Effector memory CD8-positive, alpha-beta T cell (primary cell): ENCODE data around the gene TBL1Y.
"Not testable (repeated sequence)": the region's sequence is repeated elsewhere in the genome, so short reads cannot be mapped to it uniquely, and the experiment has no call there.

Source experiments
- ATAC-seq: fragments of 150-1000 bp; cut with Tn5 transposase; replicated peaks from 2 replicates; pipeline ENCODE4 v1.10.0; 2021; ENCODE audit warnings: mild to moderate bottlenecking, moderate library complexity
- DNase-seq, 3 experiments: peaks; one replicate each; pipeline ENCODE4 v3.0.0; 2021
- H3K27ac Mint-ChIP-seq, 2 donors: one replicate each; pipeline ENCODE4 v1.8.0; 2022; ENCODE audit warnings: mild to moderate bottlenecking in 2 of 2, mixed read lengths in 2 of 2, moderate library complexity in 2 of 2
- H3K27me3 Mint-ChIP-seq, 2 donors: one replicate each; pipeline ENCODE4 v1.8.0; 2022; ENCODE audit warnings: mixed read lengths in 2 of 2
- H3K36me3 Mint-ChIP-seq: one replicate; pipeline ENCODE4 v1.8.0; 2022; ENCODE audit warnings: mild to moderate bottlenecking, moderate library complexity, mixed read lengths; ENCODE audit not compliant: insufficient read depth
- H3K4me1 Mint-ChIP-seq, 2 donors: one replicate each; pipeline ENCODE4 v1.8.0; 2022; ENCODE audit warnings: low read depth in 2 of 2, mixed read lengths in 2 of 2
- H3K4me3 Mint-ChIP-seq, 2 donors: one replicate each; pipeline ENCODE4 v1.8.0; 2022; ENCODE audit warnings: mild to moderate bottlenecking in 2 of 2, mixed read lengths in 2 of 2, moderate library complexity in 2 of 2
- H3K9me3 Mint-ChIP-seq, 2 donors: one replicate each; pipeline ENCODE4 v1.8.0; 2022; ENCODE audit warnings: mixed read lengths in 2 of 2

The TBL1Y gene

DNA sequence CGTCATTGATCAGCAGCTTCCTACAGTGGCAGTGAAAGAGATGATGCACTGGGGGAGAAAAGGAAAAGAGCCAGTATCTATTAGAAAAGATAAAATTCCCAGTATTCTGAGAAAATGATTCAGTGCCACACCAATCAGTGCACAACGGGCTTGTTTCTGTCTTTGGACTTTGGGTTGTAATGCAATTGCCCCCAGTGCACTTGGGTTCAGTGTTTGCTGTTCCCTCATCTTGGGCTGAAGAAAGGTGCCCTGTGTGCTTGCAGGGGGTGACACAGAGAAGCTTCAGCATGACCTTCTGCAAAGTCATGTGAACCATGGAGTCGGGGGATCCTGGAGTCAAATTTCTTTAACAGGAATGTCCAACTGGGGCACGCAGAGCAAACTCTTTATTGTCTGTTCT is 131.5 kb downstream of the TBL1Y start:
- Mint-ChIP-seq H3K36me3 (no peaks in the 10 kb centered on the region), H3K4me1 (peaks cover 29 to 53% of the 10 kb centered on the region in 2 donors), H3K4me3 (peak overlapping the region in 1 of 2 donors; percentile 21), H3K27ac (peak overlapping the region in 1 of 2 donors; percentile 93), H3K27me3 (no peaks in the 10 kb centered on the region), H3K9me3 (no peaks in the 10 kb centered on the region)
- ATAC-seq, result no peak
- DNase-seq, result no peak

DNA sequence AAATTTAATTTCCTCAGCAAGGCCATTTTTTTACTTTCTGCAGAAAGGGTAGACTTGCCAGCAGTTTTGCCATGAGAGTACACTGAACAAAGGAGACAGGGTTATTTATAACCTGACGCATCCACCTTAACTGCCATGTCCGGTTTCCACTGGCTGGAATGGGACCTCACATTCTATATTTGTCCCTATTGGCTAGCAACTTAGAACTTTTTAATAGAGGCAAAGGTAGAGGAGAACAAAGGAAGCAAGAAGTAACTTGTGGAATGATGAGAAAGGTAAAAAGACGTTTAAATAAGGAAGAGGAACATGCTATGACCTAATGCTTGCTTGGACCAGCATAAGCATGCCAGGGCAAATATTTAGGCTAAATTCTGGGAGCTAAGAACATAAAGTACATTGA is 142.0 kb downstream of the TBL1Y start:
- not testable (repeated sequence) for H3K9me3 Mint-ChIP-seq, H3K36me3 Mint-ChIP-seq, H3K27me3 Mint-ChIP-seq, DNase-seq, ATAC-seq, H3K4me3 Mint-ChIP-seq
- Mint-ChIP-seq H3K4me1 (peaks cover 0 to 13% of the 10 kb centered on the region in 2 donors), H3K27ac (peak overlapping the region in 1 of 2 donors; percentile 62)

DNA sequence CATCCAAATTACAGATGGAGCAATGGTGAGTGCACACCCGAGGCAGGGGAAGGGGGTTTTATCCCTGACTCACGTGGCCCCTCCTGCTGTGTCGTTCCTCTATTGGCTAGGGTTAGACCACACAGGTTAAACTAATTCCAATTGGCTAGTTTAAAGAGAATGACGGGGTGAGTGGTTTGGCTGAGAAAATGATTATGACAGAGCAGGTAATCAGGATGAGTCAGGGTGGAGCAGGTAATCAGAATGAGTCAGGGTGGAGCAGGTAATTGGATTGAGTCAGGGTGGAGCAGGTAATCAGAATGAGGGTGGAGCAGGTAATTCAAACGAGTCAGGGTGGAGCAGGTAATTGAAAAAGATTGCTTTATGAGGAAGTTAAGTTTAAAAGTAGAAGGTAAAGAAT is 146.4 kb downstream of the TBL1Y start:
- H3K27ac Mint-ChIP-seq, result no peak overlapping the region
- no peak for ATAC-seq

DNA sequence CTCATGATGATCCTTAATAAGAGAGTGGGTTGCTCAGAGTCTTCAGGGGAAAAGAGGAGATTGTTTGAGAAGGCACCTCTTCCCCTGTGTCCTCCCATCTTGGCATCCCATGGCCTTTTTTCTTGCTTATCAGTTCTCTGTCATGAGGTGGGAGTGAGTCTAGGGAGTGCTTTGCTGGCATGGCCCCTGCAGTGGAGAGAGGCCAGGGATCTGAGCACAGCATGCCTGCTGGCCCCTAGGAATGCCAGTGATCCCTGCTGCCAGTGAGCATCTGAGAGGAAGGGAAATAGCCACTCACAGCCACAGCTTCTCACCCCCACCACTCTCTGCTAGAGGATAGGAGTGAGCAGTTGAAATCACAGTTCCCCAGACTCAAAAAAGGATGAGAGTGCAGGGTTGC is 168.2 kb downstream of the TBL1Y start:
- no peak overlapping the region for H3K27ac Mint-ChIP-seq
- no peak overlapping the region for H3K4me3 Mint-ChIP-seq
- no peaks in the 10 kb centered on the region for H3K27me3 Mint-ChIP-seq
- peaks cover 0 to 3% of the 10 kb centered on the region in 2 donors for H3K4me1 Mint-ChIP-seq
- H3K36me3 Mint-ChIP-seq, result no peaks in the 10 kb centered on the region
- no peak for DNase-seq
- no peaks in the 10 kb centered on the region for H3K9me3 Mint-ChIP-seq
- ATAC-seq, result no peak

More for the DNA sequence above, 146.4 kb downstream of the TBL1Y start:
- H3K36me3 Mint-ChIP-seq, result no peaks in the 10 kb centered on the region
- H3K4me3 Mint-ChIP-seq, result no peak overlapping the region
- no peaks in the 10 kb centered on the region for H3K9me3 Mint-ChIP-seq
- DNase-seq, result no peak
- no peaks in the 10 kb centered on the region for H3K27me3 Mint-ChIP-seq
- H3K4me1 Mint-ChIP-seq, result peaks cover 0 to 18% of the 10 kb centered on the region in 2 donors

DNA sequence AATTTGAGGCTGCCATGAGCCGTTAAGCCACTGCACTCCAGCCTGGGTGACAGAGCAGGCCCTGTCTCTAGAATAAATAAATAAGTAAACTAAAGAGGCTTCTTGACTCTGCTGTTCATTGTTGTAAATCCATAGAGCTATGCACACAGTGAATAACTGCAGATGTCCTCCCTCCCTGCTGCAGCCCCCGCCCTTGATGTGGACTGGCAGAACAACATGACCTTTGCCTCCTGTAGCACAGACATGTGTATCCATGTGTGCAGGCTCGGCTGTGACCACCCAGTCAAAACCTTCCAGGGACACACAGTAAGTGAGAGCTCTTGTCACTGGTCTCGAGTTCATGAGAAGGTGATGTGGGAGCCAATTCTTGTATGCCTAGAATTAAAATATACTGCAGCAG is 170.1 kb downstream of the TBL1Y start:
- not testable (repeated sequence) for ATAC-seq, H3K9me3 Mint-ChIP-seq, H3K27me3 Mint-ChIP-seq, H3K27ac Mint-ChIP-seq, DNase-seq, H3K36me3 Mint-ChIP-seq, H3K4me3 Mint-ChIP-seq, H3K4me1 Mint-ChIP-seq

DNA sequence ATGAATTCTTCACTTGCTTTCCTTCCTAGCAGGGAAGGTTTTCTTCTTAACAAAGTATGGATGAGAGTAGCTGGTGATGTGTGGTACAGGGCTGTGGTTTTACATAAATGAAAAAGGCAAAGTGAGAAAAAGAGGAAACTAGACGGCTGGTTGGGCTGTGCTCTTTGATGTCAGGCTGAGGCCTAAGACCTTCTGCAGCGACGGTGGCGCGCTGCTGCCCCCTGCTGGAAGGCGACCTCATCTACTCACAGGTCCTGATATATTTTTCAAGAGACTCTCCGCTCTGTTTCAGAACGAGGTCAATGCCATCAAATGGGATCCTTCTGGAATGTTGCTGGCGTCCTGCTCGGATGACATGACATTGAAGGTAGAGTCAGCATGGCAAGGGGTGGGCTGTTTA is 175.1 kb downstream of the TBL1Y start:
- Mint-ChIP-seq H3K27ac (peak overlapping the region; percentile 89 to 90), H3K27me3 (no peaks in the 10 kb centered on the region), H3K36me3 (no peaks in the 10 kb centered on the region), H3K9me3 (no peaks in the 10 kb centered on the region), H3K4me1 (peaks cover 4 to 16% of the 10 kb centered on the region in 2 donors), H3K4me3 (peak overlapping the region; percentile 19 to 41)
- peak; percentile 95 for ATAC-seq
- DNase-seq, result peak; percentile 71 to 89 (median 73)

DNA sequence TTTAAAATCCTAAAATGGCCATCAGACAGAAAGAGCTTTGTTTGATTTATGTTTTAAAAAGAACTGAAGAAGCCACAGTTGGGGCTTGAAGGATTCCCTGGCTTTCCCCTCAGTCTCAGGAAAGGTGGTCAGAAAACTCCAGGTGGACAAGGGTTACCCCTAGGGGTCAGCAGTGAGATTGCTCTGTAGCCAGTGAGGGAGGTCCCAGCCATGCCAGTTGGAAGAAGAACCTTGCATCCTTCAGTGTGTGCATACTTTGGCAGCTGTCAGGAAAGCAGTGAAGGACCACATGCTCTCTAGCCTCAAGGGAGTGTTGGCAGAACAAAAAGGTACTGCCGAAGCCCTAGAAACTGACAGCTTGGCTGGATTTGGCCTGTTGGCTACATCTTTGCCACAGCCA is 182.3 kb downstream of the TBL1Y start:
- ATAC-seq (no peak), DNase-seq (no peak)
- Mint-ChIP-seq H3K4me1 (peaks cover 0 to 6% of the 10 kb centered on the region in 2 donors), H3K27me3 (no peaks in the 10 kb centered on the region), H3K4me3 (no peak overlapping the region), H3K27ac (no peak overlapping the region), H3K36me3 (no peaks in the 10 kb centered on the region), H3K9me3 (no peaks in the 10 kb centered on the region)

DNA sequence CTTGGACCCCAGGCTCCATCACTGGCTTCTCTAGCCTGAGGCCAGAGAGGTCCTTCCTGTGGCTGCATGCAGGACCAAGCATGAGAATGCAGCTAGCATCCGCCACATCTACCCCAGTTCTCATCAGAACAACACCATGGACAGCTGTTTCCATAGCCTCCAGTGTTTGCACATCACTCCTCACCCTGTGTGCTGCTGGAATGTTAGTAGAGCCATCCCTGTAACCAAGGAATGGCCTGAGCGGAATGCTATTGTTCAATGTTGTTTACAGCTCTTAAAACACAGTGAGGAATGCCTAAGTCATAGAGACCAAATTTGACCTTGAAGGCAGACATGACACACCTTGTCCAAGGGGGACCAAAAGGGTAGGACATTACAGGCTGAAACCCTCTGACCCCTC is 183.9 kb downstream of the TBL1Y start:
- Mint-ChIP-seq H3K9me3 (no peaks in the 10 kb centered on the region), H3K4me3 (no peak overlapping the region), H3K36me3 (no peaks in the 10 kb centered on the region), H3K27me3 (no peaks in the 10 kb centered on the region), H3K4me1 (peaks cover 0 to 6% of the 10 kb centered on the region in 2 donors), H3K27ac (no peak overlapping the region)
- DNase-seq (no peak), ATAC-seq (no peak)

DNA sequence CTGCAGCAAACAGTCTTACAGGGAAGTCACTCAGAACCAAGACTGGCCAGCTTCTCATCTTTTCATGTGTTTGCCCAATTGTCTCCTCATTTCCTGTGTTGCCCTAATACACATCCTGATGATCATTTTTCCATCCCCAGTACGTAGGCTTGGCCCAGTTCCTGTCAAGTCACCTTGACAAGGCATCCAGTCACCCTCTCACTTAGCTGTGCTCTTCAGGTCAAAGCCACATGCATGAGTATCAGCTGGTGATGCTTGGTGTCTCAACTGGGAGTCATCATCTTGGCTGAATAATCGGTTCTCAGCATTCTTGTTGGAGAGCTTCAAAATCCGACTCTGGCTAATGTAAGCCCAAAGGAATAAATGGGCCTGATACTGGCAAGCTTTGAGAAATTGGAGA is 186.5 kb downstream of the TBL1Y start:
- no peak overlapping the region for H3K4me3 Mint-ChIP-seq
- H3K36me3 Mint-ChIP-seq, result no peaks in the 10 kb centered on the region
- H3K27me3 Mint-ChIP-seq, result no peaks in the 10 kb centered on the region
- no peak overlapping the region for H3K27ac Mint-ChIP-seq
- DNase-seq (no peak), ATAC-seq (no peak)
- H3K9me3 Mint-ChIP-seq, result no peaks in the 10 kb centered on the region
- peaks cover 9 to 28% of the 10 kb centered on the region in 2 donors for H3K4me1 Mint-ChIP-seq

DNA sequence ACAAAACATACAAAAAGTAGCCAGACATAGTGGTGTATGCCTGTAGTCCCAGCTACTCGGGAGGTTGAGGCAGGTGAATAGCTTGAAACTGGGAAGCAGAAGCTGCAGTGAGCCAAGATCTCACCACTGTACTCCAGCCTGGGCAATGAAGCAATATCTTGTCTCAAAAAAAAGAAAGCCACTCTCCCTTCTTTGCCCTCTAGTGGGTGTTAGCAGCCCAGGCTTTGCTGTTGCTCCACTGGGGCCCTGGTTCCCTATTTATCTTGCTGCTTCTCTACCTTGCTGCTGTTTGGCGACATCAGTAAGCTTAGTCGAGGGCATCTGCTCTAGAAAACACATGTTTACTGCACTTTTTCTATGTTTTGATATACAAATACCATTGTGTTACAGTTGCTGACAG is 189.2 kb downstream of the TBL1Y start:
- no peak overlapping the region for H3K27ac Mint-ChIP-seq
- H3K4me1 Mint-ChIP-seq, result peaks cover 21 to 41% of the 10 kb centered on the region in 2 donors
- ATAC-seq (peak; percentile 61), DNase-seq (peak in 1 of 3 experiments; percentile 20)
- H3K36me3 Mint-ChIP-seq, result no peaks in the 10 kb centered on the region
- no peaks in the 10 kb centered on the region for H3K9me3 Mint-ChIP-seq
- H3K27me3 Mint-ChIP-seq, result no peaks in the 10 kb centered on the region
- no peak overlapping the region for H3K4me3 Mint-ChIP-seq

DNA sequence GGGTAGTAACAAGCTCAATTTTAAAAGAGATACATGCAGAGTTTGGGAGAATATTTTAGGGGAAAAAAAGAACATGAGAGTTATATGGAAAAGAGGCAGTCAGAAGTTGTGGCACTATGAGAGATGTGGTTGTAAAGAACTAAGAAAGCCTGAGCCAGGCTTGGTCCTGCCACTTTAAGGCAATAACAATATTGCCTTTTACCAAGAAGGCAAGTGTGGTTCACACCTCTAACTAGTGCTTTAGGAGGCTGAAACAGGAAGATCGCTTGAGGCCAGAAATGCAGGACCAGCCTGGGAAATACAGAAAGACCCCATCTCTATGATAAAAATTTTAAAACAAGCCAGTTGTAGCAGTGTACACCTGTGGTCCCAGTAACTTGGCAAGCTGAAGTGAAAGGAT is 192.2 kb downstream of the TBL1Y start:
- H3K4me3 Mint-ChIP-seq, result peak overlapping the region in 1 of 2 donors; percentile 26

DNA sequence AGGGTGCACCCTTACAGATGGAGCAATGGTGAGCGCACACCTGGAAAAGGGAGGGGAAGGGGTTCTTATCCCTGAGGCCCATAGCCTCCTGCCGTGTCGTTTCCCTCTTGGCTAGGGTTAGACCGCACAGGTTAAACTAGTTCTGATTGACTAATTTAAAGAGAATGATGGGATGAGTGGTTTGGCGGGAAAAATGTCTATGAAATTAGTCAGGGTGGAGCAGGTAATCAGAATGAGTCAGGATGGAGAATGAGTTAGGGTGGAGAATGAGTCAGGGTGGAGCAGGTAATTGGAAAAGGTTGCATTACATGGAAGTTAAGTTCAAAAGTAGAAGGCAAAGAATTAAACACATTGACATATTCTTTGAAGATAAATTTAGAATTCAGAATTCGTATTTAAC is 196.7 kb downstream of the TBL1Y start:
- Mint-ChIP-seq H3K4me1 (peaks cover 21 to 33% of the 10 kb centered on the region in 2 donors), H3K36me3 (peaks cover 3% of the 10 kb centered on the region), H3K9me3 (no peaks in the 10 kb centered on the region), H3K27me3 (peaks cover 0 to 12% of the 10 kb centered on the region in 2 donors), H3K4me3 (no peak overlapping the region), H3K27ac (no peak overlapping the region)
- ATAC-seq (no peak), DNase-seq (no peak)

More for the DNA sequence above, 192.2 kb downstream of the TBL1Y start:
- peak in 1 of 3 experiments; percentile 8 for DNase-seq
- peak; percentile 49 for ATAC-seq
- no peaks in the 10 kb centered on the region for H3K9me3 Mint-ChIP-seq
- peak overlapping the region; percentile 3 to 69 for H3K27ac Mint-ChIP-seq
- peaks cover 29 to 50% of the 10 kb centered on the region in 2 donors for H3K4me1 Mint-ChIP-seq
- H3K36me3 Mint-ChIP-seq, result no peaks in the 10 kb centered on the region
- H3K27me3 Mint-ChIP-seq, result peaks cover 0 to 6% of the 10 kb centered on the region in 2 donors

DNA sequence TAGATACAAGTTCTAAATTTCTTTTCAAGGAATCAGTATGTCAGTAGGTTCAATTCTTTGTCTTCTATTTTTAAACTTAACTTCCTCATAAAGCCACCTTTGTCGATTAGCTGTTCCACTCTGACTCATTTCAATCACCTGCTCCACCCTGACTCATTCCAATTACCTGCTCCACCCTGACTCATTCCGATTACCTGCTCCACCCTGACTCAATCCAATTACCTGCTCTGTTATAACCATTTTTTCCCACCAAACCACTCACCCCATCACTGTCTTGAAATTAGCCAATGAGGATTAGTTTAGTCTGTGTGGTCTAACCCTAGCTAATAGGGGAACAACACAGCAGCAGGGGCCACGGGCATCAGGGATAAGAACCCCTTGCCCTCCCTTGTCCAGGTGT is 199.6 kb downstream of the TBL1Y start:
- DNase-seq (no peak), ATAC-seq (no peak)
- H3K9me3 Mint-ChIP-seq, result no peaks in the 10 kb centered on the region
- H3K36me3 Mint-ChIP-seq, result peaks cover 5% of the 10 kb centered on the region
- H3K27me3 Mint-ChIP-seq, result peaks cover 0 to 12% of the 10 kb centered on the region in 2 donors
- peak overlapping the region in 1 of 2 donors; percentile 5 for H3K27ac Mint-ChIP-seq
- peaks cover 10 to 19% of the 10 kb centered on the region in 2 donors for H3K4me1 Mint-ChIP-seq
- H3K4me3 Mint-ChIP-seq, result no peak overlapping the region

DNA sequence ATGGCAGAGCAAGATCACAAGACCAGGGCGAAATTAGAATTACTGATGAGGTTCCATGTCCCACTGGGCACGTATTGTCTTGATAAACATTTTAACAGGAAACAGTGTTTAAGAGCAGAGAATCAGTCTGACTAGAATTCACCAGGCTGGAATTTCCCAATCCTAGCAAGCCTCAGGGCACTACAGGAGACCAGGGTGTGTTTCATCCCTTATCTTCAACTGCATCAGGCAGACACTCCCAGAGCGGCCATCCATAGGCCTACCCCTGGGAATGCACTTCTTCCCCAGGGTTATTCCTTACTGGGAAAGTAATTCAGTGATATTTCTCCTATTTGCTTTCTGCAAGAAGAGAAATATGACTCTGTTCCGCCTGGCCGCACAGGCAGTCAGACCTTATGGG is 205.4 kb downstream of the TBL1Y start:
- peaks cover 1 to 13% of the 10 kb centered on the region in 2 donors for H3K4me1 Mint-ChIP-seq
- no peaks in the 10 kb centered on the region for H3K27me3 Mint-ChIP-seq
- H3K36me3 Mint-ChIP-seq, result peaks cover 2% of the 10 kb centered on the region
- H3K4me3 Mint-ChIP-seq, result no peak overlapping the region
- H3K9me3 Mint-ChIP-seq, result no peaks in the 10 kb centered on the region
- H3K27ac Mint-ChIP-seq, result no peak overlapping the region
- no peak for DNase-seq
- ATAC-seq, result no peak

DNA sequence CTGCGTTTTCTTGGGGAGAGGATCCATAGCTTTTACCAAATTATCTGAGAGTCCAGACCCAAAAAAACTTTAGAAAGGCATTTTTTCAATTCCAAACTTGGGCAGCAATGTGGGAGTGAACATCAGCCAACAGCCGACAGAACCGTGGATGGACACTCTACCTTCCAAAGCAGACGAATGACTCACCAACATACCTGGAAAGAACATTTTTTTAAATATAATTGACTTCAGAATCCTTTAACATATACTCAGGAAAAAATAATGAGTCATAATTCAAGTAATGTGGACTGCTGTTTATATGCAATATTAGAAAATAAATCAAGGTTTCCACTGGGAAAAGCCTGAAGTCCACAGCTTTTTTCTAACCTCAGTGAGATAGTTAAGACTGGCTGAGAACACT is 211.7 kb downstream of the TBL1Y start:
- Mint-ChIP-seq H3K27me3 (no peaks in the 10 kb centered on the region), H3K36me3 (no peaks in the 10 kb centered on the region), H3K27ac (no peak overlapping the region), H3K4me3 (no peak overlapping the region), H3K9me3 (no peaks in the 10 kb centered on the region), H3K4me1 (peaks cover 1 to 21% of the 10 kb centered on the region in 2 donors)
- no peak for ATAC-seq
- DNase-seq, result no peak
